Omental fat pad (tissue), 4 donors: ENCODE results near the gene TBC1D14. TPM values are rescaled to one million over a fixed set of nuclear protein-coding genes. Genes with fewer than 3 reads are reported as not detected.
A peak's percentile ranks its signal among the peaks of the same experiment; 100 is the strongest.

Experiments
- ATAC-seq: fragments of 150-250 bp; one replicate; pipeline ENCODE4 v1.9.1; 2016; ENCODE audit warnings: mild to moderate bottlenecking, moderate library complexity; ENCODE audit not compliant: low FRiP score
- DNase-seq: peaks from one replicate; pipeline ENCODE4 v3.0.0-alpha.2; 2019; ENCODE audit warnings: low spot score
- total RNA-seq, 4 donors: library from RNA; depleted of rRNA; stranded (reverse); fragments of >200 nt; gene quantifications; one replicate each; pipeline ENCODE4 v1.1.0, GENCODE V29; 2016
- TF ChIP-seq, protein P1 (sequence below), 3 donors: fragments of 450-650 bp; IDR thresholded peaks; one replicate each; pipeline ENCODE4 v1.5.1; 2016 to 2017; ENCODE audit warnings: antibody characterized with exemption in 3 of 3, mild to moderate bottlenecking in 3 of 3, moderate library complexity in 2 of 3

The TBC1D14 gene
- total RNA-seq, 4 donors from 2014 or later = 38.0 to 58.2 (median 56.8) TPM

- no peak for ATAC-seq
- TF ChIP-seq, protein P1, sequence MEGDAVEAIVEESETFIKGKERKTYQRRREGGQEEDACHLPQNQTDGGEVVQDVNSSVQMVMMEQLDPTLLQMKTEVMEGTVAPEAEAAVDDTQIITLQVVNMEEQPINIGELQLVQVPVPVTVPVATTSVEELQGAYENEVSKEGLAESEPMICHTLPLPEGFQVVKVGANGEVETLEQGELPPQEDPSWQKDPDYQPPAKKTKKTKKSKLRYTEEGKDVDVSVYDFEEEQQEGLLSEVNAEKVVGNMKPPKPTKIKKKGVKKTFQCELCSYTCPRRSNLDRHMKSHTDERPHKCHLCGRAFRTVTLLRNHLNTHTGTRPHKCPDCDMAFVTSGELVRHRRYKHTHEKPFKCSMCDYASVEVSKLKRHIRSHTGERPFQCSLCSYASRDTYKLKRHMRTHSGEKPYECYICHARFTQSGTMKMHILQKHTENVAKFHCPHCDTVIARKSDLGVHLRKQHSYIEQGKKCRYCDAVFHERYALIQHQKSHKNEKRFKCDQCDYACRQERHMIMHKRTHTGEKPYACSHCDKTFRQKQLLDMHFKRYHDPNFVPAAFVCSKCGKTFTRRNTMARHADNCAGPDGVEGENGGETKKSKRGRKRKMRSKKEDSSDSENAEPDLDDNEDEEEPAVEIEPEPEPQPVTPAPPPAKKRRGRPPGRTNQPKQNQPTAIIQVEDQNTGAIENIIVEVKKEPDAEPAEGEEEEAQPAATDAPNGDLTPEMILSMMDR (IDR thresholded peaks at IDR 0.05) = no peak
These were observed 81.6 kb downstream of the TBC1D14 start for GRCh38 chr4:6991249-6991648.

DNA sequence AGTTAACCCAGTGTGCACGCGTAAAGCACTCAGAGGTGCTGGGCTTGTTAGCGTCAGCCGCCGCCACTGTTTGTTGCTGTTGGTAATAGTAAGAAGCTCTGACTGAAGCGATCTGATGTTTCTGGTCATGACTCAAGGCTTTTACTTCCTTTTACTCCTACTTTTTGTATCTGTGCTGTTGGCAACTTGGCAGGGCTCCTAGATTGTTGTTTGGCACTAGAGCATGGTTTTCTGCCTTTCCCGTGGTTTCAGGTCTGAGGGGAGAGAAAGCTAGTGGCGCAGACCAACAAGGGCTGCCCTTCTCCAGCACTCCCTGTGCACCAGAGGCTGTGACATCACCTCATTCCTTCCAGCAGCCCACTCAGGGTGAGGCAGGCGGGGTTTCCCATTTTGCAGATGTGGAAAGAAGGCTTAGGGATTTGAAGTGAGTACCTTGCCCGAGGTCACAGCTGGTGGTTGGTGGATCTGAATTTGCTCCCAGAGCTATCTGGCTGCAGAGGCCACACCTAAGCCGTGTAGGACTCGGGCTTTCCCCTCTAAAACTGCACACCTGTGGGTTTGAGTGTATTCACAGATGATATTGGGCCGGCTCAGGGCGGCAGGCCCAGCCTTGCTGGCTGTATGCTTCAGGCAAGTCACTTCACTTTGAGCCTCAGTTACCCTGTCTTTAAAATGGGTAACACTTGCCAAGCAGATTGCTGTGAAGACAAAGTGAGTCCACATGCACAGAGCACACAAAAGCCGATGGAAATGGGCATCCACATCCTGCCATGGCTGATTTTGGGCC, 82.3 kb downstream of the TBC1D14 start:
- DNase-seq (no peak), ATAC-seq (peak; percentile 63)
- TF ChIP-seq, protein P1 (IDR thresholded peaks at IDR 0.05) = no peak

More at GRCh38 chr4:6991249-6991648, 81.6 kb downstream of the TBC1D14 start:
- DNase-seq = no peak

- ATAC-seq (no peak), DNase-seq (no peak)
- TF ChIP-seq, protein P1 (IDR thresholded peaks at IDR 0.05) = no peak
These were observed 83.4 kb downstream of the TBC1D14 start for GRCh38 chr4:6992728-6993677.

DNA sequence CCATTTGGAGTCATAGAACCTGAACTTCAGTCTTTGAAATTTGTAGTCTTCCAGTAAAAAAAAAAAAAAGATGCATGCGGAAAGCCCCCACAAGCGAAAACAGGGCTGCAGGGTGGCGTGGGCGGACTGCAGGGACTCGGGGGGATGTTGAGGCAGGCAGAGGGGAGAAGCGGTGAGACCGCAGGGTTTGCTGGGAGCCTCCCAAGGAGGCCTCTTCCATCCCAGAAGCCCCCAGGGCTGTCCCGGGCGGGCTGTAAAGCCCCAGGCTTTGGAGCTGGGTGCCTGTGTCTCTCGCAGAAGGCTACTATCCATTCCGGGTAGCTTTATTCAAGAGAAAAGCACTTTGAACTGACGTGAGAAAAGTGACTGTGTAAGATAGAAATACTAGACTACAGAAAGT, 86.9 kb downstream of the TBC1D14 start:
- TF ChIP-seq, protein P1 (IDR thresholded peaks at IDR 0.05) = no peak
- DNase-seq (no peak), ATAC-seq (no peak)

DNA sequence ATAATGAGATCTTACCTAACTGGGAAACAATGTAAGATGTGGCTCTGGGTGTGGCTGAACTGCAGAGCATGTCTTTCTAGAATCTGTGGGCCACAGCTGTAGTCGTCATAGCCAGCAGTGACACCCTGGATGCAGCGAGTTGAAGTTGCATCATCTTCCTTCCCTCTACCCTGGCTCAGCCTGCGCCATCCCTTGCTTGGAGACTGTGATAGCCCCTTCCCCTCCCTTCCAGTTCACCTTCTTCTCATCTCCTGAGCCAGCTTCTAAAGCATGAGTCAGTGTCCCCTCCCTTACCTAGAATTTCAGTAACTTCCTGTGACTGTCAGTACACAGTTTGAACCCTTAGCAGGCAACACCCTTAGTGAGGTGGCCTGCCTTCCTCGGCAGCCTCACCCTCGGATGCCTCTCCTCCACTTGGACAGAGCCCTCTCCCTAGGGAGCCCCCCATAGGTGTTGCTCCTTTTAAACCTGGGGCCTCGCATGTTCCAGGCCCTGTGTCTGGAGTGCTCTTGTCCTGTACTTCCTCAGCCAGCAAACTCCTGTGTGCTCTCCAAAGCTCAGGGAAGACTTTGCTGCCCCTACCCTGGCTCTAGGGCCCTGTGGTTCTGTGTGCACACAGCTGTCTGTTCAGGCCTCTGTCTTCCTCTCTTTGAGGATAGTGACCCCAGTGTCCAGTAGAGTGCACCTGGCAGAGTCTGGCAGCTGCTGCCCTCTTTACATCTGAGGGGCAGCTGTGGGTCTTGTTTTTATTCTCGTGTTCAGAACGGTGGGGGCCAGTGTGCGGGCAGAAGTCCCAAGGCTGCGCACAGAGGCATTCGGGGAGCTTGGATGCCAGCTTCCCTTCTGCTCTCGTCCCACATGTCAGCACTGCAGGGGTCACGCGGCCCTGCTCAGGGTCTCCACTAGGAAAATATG, 89.8 kb downstream of the TBC1D14 start:
- TF ChIP-seq, protein P1 (IDR thresholded peaks at IDR 0.05) = no peak
- no peak for DNase-seq
- ATAC-seq = no peak

DNA sequence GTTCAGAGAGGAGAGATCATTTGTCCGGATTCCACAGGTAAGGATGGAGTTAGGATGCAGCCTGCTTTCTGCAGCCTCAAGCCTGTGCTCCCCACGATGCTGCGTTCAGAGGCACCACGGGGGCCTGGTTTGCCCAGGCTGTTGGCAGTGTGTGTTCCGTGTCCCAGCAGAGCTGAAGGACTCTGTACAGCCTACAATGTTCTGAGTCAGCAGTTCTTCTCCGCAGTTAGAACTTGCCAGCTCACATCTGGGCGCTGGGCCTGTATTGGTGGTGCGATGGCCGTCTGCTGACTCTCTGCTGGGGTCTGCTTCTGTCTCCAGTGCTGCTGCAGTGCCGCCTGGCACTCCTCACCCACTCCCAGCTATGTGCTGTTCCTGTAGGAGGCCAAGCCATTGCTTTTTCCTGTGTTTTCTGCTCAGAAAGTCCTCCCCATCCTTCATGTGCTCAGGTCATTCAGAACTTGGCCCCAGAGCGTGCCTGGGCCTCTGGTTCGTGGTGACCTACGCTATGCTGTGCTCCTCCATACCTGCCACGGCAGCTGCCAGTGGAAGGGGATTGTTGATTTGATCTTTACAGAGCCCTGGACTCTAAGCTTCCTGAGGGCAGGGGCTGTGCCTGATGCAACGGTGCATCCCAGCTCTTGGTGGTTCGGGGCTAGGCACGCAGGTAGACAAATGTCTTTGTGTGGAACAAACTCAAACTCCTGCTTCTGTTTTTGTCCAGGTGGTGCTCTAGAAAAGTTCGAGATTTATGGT, 91.0 kb downstream of the TBC1D14 start:
- TF ChIP-seq, protein P1 (IDR thresholded peaks at IDR 0.05) = no peak
- ATAC-seq (no peak), DNase-seq (no peak)
